ENCODE results near the gene MYPOP.
"Not testable (repeated sequence)": the region's sequence is repeated elsewhere in the genome, so short reads cannot be mapped to it uniquely, and the experiment has no call there.

MYPOP gene

DNA sequence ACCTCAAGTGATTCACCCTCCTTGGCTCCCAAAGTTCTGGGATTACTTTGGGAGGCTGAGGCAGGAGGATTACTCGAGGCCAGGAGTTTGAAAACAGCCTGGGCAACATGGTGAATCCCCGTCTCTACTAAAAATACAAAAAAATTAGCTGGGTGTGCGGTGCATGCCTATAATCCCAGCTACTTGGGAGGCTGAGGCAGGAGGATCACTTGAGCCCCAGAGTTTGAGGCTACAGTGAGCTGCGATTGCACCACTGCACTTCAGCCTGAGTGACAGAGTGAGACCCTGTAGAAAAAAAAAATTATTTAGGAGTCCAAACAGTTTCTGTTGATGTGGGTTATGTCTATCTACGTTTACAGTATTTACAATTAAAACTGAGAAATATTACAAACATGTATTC lies 31.6 kb downstream of the MYPOP start:
- H3K27me3 ChIP-seq (ENCODE audit: control insufficient read depth, insufficient read depth, low read length): no peaks in the 10 kb centered on the region

DNA sequence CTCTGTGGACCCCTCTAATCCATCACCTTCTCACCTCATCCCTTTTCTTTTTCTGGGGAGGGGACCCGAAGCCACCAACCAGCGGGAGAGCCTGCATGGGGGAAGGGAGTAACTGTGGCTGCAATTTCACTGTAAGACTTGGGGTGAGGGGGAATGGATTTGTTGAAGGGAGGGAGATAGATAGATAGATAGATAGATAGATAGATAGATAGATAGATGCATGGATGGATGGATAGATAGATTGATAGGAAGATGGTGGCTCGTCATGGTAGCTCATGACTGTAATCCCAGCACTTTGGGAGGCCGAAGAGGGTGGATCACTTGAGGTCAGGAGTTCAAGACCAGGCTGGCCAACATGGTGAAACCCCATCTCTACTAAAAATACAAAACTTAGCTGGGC lies 35.2 kb downstream of the MYPOP start:
- not testable (repeated sequence) for H3K9ac ChIP-seq (ENCODE audit: low read length); H3K27ac ChIP-seq (ENCODE audit: low read depth, low read length); H3K36me3 ChIP-seq (ENCODE audit: control insufficient read depth, insufficient read depth, low read length); H3K27me3 ChIP-seq (ENCODE audit: control insufficient read depth, insufficient read depth, low read length); H3K4me3 ChIP-seq (ENCODE audit: low read depth, low read length); H3K9me3 ChIP-seq (ENCODE audit: control insufficient read depth, insufficient read depth, low read depth, low read length)
- peaks cover 18% of the 10 kb centered on the region; the same call in 1 of the 2 replicates for H3K4me1 ChIP-seq (ENCODE audit: control insufficient read depth, insufficient read depth, low read length)

More for the DNA sequence above, 31.6 kb downstream of the MYPOP start:
- peaks cover 13% of the 10 kb centered on the region for H3K36me3 ChIP-seq (ENCODE audit: control insufficient read depth, insufficient read depth, low read length)
- peaks cover 13% of the 10 kb centered on the region; the same call in 1 of the 2 replicates for H3K4me1 ChIP-seq (ENCODE audit: control insufficient read depth, insufficient read depth, low read length)
- H3K9ac ChIP-seq (ENCODE audit: low read length): no peak overlapping the region
- no peak overlapping the region for H3K27ac ChIP-seq (ENCODE audit: low read depth, low read length)
- H3K4me3 ChIP-seq (ENCODE audit: low read depth, low read length): no peak overlapping the region
- no peaks in the 10 kb centered on the region for H3K9me3 ChIP-seq (ENCODE audit: control insufficient read depth, insufficient read depth, low read depth, low read length)

DNA sequence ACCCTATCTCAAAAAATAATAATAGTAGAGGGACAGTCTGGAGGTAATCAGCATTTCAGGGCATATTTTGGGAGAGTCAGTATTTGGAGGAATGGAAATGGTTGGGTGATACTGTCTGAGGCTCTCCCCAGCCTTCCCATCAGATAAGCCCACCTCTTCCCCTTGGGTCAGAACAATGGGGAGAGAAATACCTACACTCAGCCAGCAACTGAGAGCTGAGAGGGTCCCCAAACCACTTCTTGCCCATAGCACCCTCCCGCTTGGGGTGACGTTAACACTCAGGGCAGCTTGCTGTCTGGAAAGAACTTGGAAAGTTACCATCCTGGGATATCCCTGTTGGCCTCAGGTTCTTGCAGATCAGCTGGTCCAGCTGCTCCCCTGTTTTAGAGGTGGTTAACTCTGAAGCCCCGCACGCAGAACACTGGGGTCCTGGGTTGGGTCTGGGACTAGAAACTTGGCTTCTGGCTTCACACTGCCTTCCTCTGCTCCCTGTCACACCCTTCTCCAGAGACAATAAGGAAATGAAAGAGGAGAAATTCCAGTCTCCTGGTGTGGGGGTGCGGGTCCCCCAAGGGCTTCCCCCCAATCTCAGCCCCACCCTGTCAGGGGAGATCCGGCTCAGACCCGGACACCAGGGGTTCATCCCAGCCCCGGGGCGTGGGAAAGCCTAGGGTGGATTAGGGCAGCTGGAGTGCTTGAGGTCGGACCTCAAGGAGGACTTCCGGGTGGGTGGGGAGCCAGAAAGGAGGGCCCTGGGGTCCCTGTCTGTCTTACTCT lies 35.8 kb downstream of the MYPOP start:
- Histone ChIP-seq H3K27me3 (ENCODE audit: control insufficient read depth, insufficient read depth, low read length) (peaks cover 5% of the 10 kb centered on the region; the same call in 1 of the 2 replicates), H3K27ac (ENCODE audit: low read depth, low read length) (no peak overlapping the region)

DNA sequence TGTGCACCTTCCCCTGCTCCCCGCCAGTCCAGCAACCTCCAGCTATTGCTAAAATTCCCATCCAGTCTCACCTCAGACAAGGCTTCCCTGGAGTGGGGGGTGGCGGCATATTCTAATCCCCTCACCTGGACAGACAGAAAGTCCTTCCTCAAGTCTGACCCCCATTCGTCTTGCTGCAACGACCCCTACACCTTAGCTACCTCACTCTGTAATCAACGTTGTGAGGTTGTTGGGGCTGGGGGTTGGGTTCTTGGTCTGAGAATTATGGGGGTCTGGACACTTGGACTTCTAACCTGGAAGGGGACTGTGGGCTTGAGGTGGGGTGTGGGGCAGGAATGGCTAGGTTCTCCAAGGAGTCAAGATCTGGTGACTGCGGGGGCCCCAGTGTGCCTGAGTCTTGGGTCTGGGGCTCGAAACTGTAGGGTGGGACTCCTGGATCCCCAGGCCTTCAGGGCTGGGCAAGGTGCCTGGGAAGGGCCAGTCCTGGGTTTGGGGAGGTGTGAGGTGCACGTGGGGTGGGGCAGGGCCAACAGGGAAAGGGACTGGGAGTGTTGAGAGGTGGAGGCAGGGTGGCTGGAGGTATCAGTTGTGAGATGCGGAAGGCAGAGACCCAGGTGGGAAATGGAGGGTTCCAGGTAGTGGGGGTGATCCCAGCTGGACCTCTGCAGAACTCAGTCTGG lies 37.0 kb downstream of the MYPOP start:
- no peak overlapping the region for H3K9ac ChIP-seq (ENCODE audit: low read length)
- H3K36me3 ChIP-seq (ENCODE audit: control insufficient read depth, insufficient read depth, low read length): 0 out of 2 replicates have a peak, but pooled peaks cover 3% of the 10 kb centered on the region
- H3K4me3 ChIP-seq (ENCODE audit: low read depth, low read length): peak overlapping the region; percentile 88
- H3K4me1 ChIP-seq (ENCODE audit: control insufficient read depth, insufficient read depth, low read length): peaks cover 18% of the 10 kb centered on the region; the same call in 1 of the 2 replicates
- no peak overlapping the region for H3K27ac ChIP-seq (ENCODE audit: low read depth, low read length)
- H3K9me3 ChIP-seq (ENCODE audit: control insufficient read depth, insufficient read depth, low read depth, low read length): no peaks in the 10 kb centered on the region
- peaks cover 5% of the 10 kb centered on the region; the same call in 1 of the 2 replicates for H3K27me3 ChIP-seq (ENCODE audit: control insufficient read depth, insufficient read depth, low read length)

More for the DNA sequence above, 35.8 kb downstream of the MYPOP start:
- Histone ChIP-seq H3K36me3 (ENCODE audit: control insufficient read depth, insufficient read depth, low read length) (peaks cover under 1% of the 10 kb centered on the region; the same call in 1 of the 2 replicates), H3K4me3 (ENCODE audit: low read depth, low read length) (no peak overlapping the region), H3K9me3 (ENCODE audit: control insufficient read depth, insufficient read depth, low read depth, low read length) (no peaks in the 10 kb centered on the region), H3K4me1 (ENCODE audit: control insufficient read depth, insufficient read depth, low read length) (peaks cover 18% of the 10 kb centered on the region; the same call in 1 of the 2 replicates), H3K9ac (ENCODE audit: low read length) (no peak overlapping the region)

DNA sequence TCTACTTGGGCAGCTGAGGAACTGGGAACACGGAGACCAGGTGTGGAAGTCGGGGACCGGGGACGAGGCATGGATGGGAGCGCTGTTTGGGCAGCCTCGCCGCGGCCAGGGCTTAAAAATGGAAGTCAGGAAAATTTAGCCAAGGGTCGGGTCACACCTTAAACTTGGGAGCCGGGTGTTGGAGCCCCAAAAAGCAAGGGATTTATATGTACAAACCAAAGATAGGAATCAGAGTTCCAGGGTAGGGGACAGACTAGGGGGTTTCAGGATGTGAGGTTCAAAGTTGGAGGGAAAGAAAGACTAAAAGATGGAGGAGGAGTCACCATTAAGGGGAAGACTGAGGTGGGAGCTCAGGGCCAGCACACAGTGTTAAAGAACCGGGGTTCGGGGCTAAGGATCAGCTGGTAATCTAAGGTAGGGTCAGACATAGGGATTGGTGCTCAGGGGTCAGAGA lies 37.8 kb downstream of the MYPOP start:
- peak overlapping the region; percentile 79 for H3K9ac ChIP-seq (ENCODE audit: low read length)
- peaks cover 7% of the 10 kb centered on the region; the same call in 1 of the 2 replicates for H3K36me3 ChIP-seq (ENCODE audit: control insufficient read depth, insufficient read depth, low read length)
- H3K27ac ChIP-seq (ENCODE audit: low read depth, low read length): peak overlapping the region; percentile 42; the same call in 1 of the 2 replicates
- H3K4me3 ChIP-seq (ENCODE audit: low read depth, low read length): peak overlapping the region; percentile 88
- no peaks in the 10 kb centered on the region for H3K9me3 ChIP-seq (ENCODE audit: control insufficient read depth, insufficient read depth, low read depth, low read length)
- peaks cover 5% of the 10 kb centered on the region; the same call in 1 of the 2 replicates for H3K27me3 ChIP-seq (ENCODE audit: control insufficient read depth, insufficient read depth, low read length)
- peaks cover 18% of the 10 kb centered on the region; the same call in 1 of the 2 replicates for H3K4me1 ChIP-seq (ENCODE audit: control insufficient read depth, insufficient read depth, low read length)

DNA sequence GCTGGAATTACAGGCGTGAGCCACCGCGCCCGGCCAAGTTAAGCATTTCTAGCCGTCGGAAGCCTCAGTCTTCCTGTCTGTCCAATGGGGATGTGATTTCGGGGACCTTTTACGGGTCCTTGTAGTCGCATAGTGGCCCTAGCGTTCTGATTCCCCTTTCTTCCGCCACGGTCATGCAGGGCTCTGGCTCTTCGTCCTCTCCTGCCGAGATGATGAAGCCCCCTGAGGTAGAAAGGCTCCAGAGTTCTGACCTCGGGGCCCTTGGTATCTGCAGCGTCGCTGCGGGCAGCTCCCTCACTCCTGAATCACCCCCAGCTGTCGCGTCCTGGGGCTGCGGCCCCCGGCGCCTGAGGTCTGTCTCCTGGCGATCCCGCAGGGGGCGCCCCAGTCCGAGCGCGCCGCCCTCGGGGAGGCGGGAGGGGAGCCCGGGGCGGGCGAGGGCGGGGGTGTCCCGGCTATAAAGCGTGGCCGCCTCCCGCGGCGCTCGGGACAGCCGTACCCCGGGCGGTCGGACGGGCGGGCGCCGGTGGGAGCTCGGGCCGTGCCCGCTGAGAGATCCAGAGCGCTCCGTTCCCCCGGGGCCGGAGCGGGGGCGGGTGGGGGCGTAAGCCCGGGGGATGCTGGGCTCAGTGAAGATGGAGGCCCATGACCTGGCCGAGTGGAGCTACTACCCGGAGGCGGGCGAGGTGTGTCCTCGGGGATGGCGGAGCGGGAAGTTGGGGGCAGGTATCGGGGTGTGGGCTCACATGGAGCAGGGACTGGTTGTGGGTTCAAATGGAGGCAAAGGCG lies 38.4 kb downstream of the MYPOP start, which contains the start of gene FOXA3:
Gene FOXA3 (plus strand): TSS at position 487 of the 789 bp plus-strand sequence. CDS start 131 bp downstream, at position 618.
- Histone ChIP-seq H3K36me3 (ENCODE audit: control insufficient read depth, insufficient read depth, low read length) (peaks cover 13% of the 10 kb centered on the region), H3K27ac (ENCODE audit: low read depth, low read length) (peak within 1 kb of the TSS; percentile 42; the same call in 1 of the 2 replicates), H3K9me3 (ENCODE audit: control insufficient read depth, insufficient read depth, low read depth, low read length) (no peaks in the 10 kb centered on the region), H3K27me3 (ENCODE audit: control insufficient read depth, insufficient read depth, low read length) (peaks cover 5% of the 10 kb centered on the region; the same call in 1 of the 2 replicates), H3K4me1 (ENCODE audit: control insufficient read depth, insufficient read depth, low read length) (peaks cover 18% of the 10 kb centered on the region; the same call in 1 of the 2 replicates), H3K9ac (ENCODE audit: low read length) (peak within 1 kb of the TSS; percentile 79), H3K4me3 (ENCODE audit: low read depth, low read length) (peak within 1 kb of the TSS; percentile 88)

DNA sequence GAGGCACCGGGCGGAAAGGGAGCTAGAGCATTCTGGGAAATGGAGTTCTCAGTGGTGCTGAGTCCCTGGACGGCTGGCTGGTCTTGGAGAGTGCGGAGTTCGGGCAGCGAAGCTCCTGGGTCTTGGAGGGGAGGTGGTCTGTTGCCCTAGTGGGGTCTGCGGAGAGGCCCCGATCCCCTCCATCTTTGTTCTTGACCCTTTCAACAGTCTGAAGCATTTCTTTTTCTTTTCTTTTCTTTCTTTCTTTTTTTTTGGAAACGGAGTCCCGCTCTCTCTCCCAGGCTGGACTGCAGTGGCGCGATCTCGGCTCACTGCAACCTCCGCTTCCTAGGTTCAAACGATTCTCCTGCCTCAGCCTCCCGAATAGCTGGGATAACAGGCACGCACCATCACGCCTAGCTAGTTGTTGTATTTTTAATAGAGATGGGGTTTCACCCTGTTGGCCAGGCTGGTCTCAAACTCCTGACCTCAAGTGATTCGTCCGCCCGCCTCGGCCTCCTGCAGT lies 39.0 kb downstream of the MYPOP start:
- peaks cover 5% of the 10 kb centered on the region; the same call in 1 of the 2 replicates for H3K27me3 ChIP-seq (ENCODE audit: control insufficient read depth, insufficient read depth, low read length)
- H3K4me1 ChIP-seq (ENCODE audit: control insufficient read depth, insufficient read depth, low read length): peaks cover 18% of the 10 kb centered on the region; the same call in 1 of the 2 replicates
- no peak overlapping the region for H3K27ac ChIP-seq (ENCODE audit: low read depth, low read length)
- H3K9ac ChIP-seq (ENCODE audit: low read length): peak overlapping the region; percentile 54
- peak overlapping the region; percentile 88 for H3K4me3 ChIP-seq (ENCODE audit: low read depth, low read length)
- no peaks in the 10 kb centered on the region for H3K9me3 ChIP-seq (ENCODE audit: control insufficient read depth, insufficient read depth, low read depth, low read length)
- peaks cover 17% of the 10 kb centered on the region for H3K36me3 ChIP-seq (ENCODE audit: control insufficient read depth, insufficient read depth, low read length)

DNA sequence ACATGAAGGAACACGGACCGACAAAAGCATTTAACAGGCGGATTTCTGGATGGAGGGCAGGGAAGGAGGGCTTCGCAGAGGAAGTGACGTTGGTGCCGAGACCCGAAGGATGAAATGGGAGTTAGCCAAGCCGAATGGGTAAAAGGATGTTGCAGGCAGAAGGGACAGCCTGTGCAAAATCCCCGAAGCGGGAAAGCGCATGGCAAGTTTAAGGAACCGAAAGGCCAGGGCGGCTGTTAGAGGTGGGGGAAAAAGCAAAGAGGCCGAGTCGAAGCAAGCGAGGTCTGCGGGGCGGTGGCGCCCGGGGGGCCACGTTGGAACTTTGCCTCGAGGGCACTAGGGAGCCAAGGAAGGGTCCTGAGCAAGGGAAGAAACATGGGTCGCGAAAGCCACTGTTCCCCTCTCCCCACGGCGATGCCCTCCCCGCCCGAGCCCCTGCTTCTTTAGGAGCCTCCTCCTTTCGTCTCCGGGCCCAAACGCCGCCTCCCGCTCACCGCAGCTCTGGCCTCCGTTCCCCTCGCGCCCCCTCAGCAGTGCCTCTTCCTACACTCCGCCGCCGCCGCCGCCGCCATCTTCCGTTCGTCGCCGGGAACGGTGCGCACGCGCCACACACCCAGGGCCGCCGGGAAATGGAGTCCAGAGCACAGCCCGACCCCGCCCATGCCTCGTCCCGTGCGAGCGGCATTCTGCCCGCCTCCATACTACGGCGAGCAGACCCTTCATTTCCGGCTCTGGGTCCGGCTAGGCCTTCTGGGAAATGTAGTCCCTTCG lies 39.7 kb downstream of the MYPOP start, which contains the start of gene SYMPK:
Gene SYMPK (minus strand): TSS at position 584 of the 771 bp plus-strand sequence. CDS start 8,652 bp downstream, outside the sequence.
- Histone ChIP-seq H3K9me3 (ENCODE audit: control insufficient read depth, insufficient read depth, low read depth, low read length) (no peaks in the 10 kb centered on the region), H3K4me3 (ENCODE audit: low read depth, low read length) (peak within 1 kb of the TSS; percentile 88), H3K27ac (ENCODE audit: low read depth, low read length) (peak within 1 kb of the TSS; percentile 40; the same call in 1 of the 2 replicates), H3K36me3 (ENCODE audit: control insufficient read depth, insufficient read depth, low read length) (peaks cover 22% of the 10 kb centered on the region), H3K9ac (ENCODE audit: low read length) (peak within 1 kb of the TSS; percentile 90), H3K27me3 (ENCODE audit: control insufficient read depth, insufficient read depth, low read length) (peaks cover 5% of the 10 kb centered on the region; the same call in 1 of the 2 replicates), H3K4me1 (ENCODE audit: control insufficient read depth, insufficient read depth, low read length) (peaks cover 18% of the 10 kb centered on the region; the same call in 1 of the 2 replicates)

DNA sequence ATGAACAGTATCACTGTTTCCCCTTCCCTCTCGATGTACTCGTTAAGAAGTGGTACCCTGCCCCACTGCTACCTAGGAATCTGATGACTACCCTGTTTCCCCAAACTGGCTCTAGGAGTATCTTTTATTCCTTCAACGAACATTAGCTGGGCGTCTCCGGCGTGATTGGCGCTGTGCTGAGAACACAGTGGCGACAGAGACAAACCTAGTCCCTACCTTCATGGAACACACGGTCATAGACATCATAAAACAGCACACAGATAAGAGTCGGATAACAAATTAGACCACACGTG lies 40.2 kb downstream of the MYPOP start:
- H3K4me3 ChIP-seq (ENCODE audit: low read depth, low read length): peak overlapping the region; percentile 88
- no peaks in the 10 kb centered on the region for H3K9me3 ChIP-seq (ENCODE audit: control insufficient read depth, insufficient read depth, low read depth, low read length)
- H3K4me1 ChIP-seq (ENCODE audit: control insufficient read depth, insufficient read depth, low read length): peaks cover 18% of the 10 kb centered on the region; the same call in 1 of the 2 replicates
- 0 out of 2 replicates have a peak overlapping the region, but pooled peaks have one; percentile 40 for H3K27ac ChIP-seq (ENCODE audit: low read depth, low read length)
- peaks cover 5% of the 10 kb centered on the region; the same call in 1 of the 2 replicates for H3K27me3 ChIP-seq (ENCODE audit: control insufficient read depth, insufficient read depth, low read length)
- peaks cover 22% of the 10 kb centered on the region for H3K36me3 ChIP-seq (ENCODE audit: control insufficient read depth, insufficient read depth, low read length)
- H3K9ac ChIP-seq (ENCODE audit: low read length): peak overlapping the region; percentile 90
